ENCODE data around the gene SPINDOC.

The SPINDOC gene

GRCh38 chr11:63866211-63866610 lies 53.0 kb downstream of the SPINDOC start:
- TF ChIP-seq, protein P1, sequence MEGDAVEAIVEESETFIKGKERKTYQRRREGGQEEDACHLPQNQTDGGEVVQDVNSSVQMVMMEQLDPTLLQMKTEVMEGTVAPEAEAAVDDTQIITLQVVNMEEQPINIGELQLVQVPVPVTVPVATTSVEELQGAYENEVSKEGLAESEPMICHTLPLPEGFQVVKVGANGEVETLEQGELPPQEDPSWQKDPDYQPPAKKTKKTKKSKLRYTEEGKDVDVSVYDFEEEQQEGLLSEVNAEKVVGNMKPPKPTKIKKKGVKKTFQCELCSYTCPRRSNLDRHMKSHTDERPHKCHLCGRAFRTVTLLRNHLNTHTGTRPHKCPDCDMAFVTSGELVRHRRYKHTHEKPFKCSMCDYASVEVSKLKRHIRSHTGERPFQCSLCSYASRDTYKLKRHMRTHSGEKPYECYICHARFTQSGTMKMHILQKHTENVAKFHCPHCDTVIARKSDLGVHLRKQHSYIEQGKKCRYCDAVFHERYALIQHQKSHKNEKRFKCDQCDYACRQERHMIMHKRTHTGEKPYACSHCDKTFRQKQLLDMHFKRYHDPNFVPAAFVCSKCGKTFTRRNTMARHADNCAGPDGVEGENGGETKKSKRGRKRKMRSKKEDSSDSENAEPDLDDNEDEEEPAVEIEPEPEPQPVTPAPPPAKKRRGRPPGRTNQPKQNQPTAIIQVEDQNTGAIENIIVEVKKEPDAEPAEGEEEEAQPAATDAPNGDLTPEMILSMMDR (IDR thresholded peaks at IDR 0.05; ENCODE audit: low read depth, low read length, missing control alignments), result no peak
- DNase-seq (ENCODE audit: low read depth), result peak; percentile 85
- H3K4me3 ChIP-seq (ENCODE audit: low read depth, low read length), result no peak overlapping the region

- no peak overlapping the region for H3K4me3 ChIP-seq (ENCODE audit: low read depth, low read length)
- DNase-seq (ENCODE audit: low read depth), result no peak
- TF ChIP-seq, protein P1 (IDR thresholded peaks at IDR 0.05; ENCODE audit: low read depth, low read length, missing control alignments), result no peak
These were observed 54.3 kb downstream of the SPINDOC start for GRCh38 chr11:63867511-63867910.

GRCh38 chr11:63868399-63869064 lies 55.3 kb downstream of the SPINDOC start:
- DNase-seq (ENCODE audit: low read depth), result no peak
- H3K4me3 ChIP-seq (ENCODE audit: low read depth, low read length), result no peak overlapping the region
- TF ChIP-seq, protein P1 (IDR thresholded peaks at IDR 0.05; ENCODE audit: low read depth, low read length, missing control alignments), result no peak

DNA sequence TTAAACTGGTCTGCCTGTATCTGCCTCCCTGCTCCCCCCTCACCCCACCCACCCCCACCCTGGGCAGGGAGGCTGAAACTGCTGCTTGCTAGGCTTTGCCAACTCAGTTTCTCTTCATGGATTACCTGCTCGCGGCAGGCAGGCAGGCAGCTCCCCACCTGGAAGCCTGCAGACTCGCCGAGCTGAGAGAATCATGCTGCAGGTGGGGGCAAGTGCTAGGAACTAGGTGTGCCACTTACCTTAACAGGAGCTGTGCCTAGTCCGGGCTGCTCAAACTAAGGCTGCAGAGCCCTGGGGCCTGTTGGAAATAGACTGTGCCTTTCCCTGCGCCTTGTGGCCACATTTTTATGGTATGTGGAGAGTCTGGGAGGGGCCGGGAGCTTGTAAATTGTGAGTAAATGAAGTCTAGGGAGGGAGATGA lies 55.9 kb downstream of the SPINDOC start:
- no peak for DNase-seq (ENCODE audit: low read depth)
- H3K4me3 ChIP-seq (ENCODE audit: low read depth, low read length), result no peak overlapping the region
- TF ChIP-seq, protein P1 (IDR thresholded peaks at IDR 0.05; ENCODE audit: low read depth, low read length, missing control alignments), result no peak

DNA sequence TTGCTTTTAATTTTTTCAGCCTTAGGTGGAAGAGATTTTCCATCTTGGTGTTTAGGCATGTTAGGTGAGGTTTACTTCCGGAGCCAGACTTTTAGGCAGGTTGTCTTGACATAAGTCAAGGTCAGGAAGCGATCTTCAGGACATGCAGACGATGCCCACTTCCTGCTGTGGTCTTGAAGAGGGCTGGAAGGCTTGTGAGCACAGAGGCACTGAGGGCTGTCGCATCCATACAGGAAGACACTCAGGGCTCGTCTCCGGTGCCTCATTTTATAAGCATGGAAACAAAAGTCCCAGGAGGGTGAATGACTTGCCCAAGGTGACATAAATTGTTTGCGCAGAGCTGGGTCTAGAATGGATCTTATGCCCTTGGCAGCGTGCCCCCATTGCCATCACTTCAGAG lies 56.4 kb downstream of the SPINDOC start:
- H3K4me3 ChIP-seq (ENCODE audit: low read depth, low read length), result no peak overlapping the region
- TF ChIP-seq, protein P1 (IDR thresholded peaks at IDR 0.05; ENCODE audit: low read depth, low read length, missing control alignments), result no peak
- DNase-seq (ENCODE audit: low read depth), result no peak

GRCh38 chr11:63870351-63871140 lies 57.3 kb downstream of the SPINDOC start:
- TF ChIP-seq, protein P1 (IDR thresholded peaks at IDR 0.05; ENCODE audit: low read depth, low read length, missing control alignments), result no peak
- H3K4me3 ChIP-seq (ENCODE audit: low read depth, low read length), result no peak overlapping the region
- no peak for DNase-seq (ENCODE audit: low read depth)

Measured in GM12864 (cell line).